Stimulated activated CD4-positive, alpha-beta T cell treated with anti-CD3 and anti-CD28 coated beads, TNF-alpha, amount 100 ng/mL, for 24 hours (primary cell): Measurements from ENCODE around the gene TAOK1.

Experiments used
- DNase-seq, 3 experiments: peaks; one replicate each; pipeline ENCODE4 v3.0.0-alpha.2; 2020; ENCODE audit warnings: low read depth in 3 of 3

The TAOK1 gene

DNA sequence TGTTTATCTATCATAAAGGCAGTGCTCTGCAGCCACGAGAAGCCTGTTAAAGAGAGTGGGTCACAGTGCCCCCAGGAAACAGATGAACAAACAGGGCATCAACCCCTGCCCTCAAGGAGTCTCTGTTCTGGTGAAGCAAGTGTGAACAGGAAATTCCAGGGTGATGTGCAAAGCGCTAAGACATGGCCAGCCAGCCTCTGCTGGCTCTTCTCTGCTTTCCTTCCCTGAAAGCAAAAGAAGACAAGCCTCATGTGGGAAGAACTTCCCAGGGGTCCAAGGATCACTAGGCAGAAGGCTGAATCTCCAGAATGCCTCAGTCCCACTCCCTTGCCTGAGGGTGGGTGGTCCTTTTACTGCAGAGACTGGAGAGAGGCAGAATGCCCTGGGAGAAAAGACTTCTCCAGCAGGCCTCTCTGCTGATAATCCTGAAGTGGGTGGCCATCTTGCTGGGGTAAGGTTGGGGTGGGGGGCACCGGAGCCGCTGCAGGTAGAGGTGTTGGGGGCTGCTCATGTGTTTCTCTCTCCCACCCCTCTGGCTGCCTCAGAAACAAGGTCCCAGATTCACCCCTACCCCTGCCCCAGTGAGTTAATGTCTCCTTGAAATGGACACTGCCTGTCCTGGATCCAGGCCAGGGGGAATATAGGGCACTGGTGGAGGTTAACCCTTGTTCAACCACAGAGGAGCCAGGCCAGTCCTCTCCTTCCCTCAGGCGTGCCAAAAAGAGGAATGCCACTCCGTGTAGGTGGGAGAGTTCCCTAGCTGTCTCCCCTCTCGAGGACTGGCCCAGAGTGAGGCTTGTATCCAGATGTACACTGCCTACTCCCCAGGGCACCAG lies 205.2 kb downstream of the TAOK1 start:
- no peak for DNase-seq

DNA sequence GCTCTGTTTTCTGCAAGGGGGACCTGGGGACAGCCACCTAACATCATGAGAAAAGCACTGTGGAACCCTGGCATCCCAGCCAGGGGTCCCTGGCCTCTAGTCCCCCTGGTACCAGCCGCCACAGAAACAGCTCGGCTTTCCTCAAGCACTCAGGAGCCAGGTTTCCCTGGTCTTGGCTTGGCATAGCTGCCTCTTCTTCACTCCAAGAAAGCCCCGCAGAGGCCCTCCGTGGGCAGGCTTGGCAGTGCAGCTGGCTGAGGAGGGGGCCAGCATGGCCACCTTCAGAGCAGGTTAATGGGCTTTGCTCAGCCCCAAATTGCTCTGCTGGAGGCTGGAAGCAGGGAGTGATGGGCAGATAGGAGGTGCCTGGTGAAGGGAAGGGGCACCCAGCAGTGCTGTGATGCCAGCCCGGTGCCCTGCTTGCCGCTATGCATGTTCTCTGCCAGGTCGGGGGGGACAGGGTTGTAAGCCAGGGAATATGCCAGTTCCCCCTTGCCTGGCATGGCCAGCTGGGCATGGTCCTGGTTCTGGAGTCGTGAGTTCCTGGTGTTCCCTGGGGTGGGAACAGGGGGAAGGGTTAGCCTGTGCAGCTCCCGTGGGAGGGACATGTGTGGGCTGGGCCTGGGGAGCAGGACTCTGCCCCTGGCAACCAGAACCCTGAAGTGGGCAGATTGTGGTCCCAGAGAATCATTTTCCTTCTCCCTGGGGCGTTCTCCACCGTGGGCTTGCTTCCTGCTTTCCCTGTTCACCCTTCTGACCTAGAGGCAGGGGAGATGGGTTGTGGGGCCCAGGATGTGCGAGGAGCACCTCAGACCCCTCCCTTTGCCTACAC lies 206.0 kb downstream of the TAOK1 start:
- DNase-seq: no peak

DNA sequence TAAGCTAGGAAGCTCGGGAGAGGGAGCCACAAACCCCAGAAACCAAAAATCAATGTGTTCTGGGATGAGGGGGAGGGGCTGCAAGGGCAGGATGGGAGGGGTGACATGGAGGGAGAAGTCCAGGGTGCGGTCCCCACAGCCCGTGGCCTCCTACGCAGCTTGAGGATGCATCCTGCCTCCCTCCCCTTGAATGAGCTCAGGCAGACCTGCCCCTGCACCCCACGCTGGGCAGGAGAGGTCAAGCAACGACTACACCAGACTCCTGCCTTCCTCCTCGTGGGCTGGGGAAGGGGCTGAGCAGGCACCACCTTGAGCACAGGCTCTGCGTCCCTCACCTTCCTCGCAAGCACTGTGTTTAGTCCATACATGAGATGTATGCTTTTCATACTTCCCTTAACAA lies 206.6 kb downstream of the TAOK1 start:
- DNase-seq: no peak

DNA sequence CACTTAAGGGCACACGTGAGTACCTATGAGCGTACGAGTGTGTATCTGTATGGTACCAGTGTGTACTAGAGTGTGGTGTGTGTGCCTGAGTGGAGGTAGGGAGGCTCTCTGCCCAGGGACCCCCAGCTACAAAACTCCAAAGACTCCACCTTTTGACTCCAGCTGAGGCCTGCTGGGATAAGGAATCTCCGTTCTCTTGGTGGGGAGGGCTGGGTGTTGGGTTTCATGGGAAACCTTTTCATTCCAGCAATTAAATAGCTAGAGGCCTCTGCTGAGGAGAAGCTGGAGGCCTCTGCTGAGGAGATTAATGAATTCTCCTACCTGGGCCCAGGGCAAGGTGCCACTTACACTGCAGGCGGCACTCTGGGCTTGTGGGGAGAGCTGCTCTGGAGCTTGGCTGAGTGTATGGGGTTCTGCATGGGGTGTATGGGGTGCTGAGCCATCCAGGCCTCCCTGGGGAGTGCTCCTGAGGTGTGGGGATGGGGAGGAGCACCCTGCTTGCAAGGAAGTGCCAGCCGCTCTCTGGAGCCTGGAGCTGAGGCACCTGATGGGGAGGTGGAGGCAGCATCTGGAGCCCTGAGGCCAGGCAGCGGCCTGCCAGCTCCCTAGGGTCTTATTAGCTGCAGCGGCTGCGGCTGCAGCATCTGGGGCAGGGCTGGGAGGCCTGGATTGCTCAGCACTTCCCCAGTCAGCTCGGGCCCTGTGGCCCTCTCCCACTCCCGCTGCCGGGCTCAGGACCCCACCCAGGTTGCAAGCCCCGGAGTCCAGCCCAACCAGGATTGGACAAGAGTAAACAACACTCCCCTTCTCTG lies 207.4 kb downstream of the TAOK1 start:
- no peak for DNase-seq
